ENCODE results near the gene SLC22A6. TPM values are rescaled to one million over a fixed set of nuclear protein-coding genes. Genes with fewer than 3 reads are reported as not detected.

The SLC22A6 gene
- total RNA-seq, 1 donor from 2014 or later: not detected

GRCh38 chr11:63012839-63013238 is 28.1 kb upstream of the SLC22A6 start:
- Mint-ChIP-seq H3K27me3 (ENCODE audit: low read depth) (no peaks in the 10 kb centered on the region), H3K9me3 (no peaks in the 10 kb centered on the region), H3K4me3 (no peak overlapping the region), H3K27ac (peak overlapping the region; percentile 39), H3K4me1 (peaks cover 13% of the 10 kb centered on the region), H3K36me3 (no peaks in the 10 kb centered on the region)
- no peak for DNase-seq (ENCODE audit: low spot score in 2 of 2, unreplicated experiment in 2 of 2)
- no peak for TF ChIP-seq CTCF (IDR thresholded peaks at IDR 0.05; ENCODE audit: unreplicated experiment)

- Mint-ChIP-seq H3K27ac (peak overlapping the region; percentile 39), H3K27me3 (ENCODE audit: low read depth) (no peaks in the 10 kb centered on the region), H3K9me3 (no peaks in the 10 kb centered on the region), H3K36me3 (no peaks in the 10 kb centered on the region), H3K4me3 (no peak overlapping the region), H3K4me1 (peaks cover 9% of the 10 kb centered on the region)
- no peak for TF ChIP-seq CTCF (IDR thresholded peaks at IDR 0.05; ENCODE audit: unreplicated experiment)
- no peak for DNase-seq (ENCODE audit: low spot score in 2 of 2, unreplicated experiment in 2 of 2)
These were observed 27.7 kb upstream of the SLC22A6 start for GRCh38 chr11:63012430-63012829.

- no peaks in the 10 kb centered on the region for H3K9me3 Mint-ChIP-seq
- TF ChIP-seq CTCF (IDR thresholded peaks at IDR 0.05; ENCODE audit: unreplicated experiment): no peak
- DNase-seq (ENCODE audit: low spot score in 2 of 2, unreplicated experiment in 2 of 2): no peak
- peaks cover 6% of the 10 kb centered on the region for H3K4me1 Mint-ChIP-seq
- H3K27me3 Mint-ChIP-seq (ENCODE audit: low read depth): no peaks in the 10 kb centered on the region
- H3K4me3 Mint-ChIP-seq: no peak overlapping the region
- H3K36me3 Mint-ChIP-seq: no peaks in the 10 kb centered on the region
- H3K27ac Mint-ChIP-seq: no peak overlapping the region
These were observed 26.2 kb upstream of the SLC22A6 start for GRCh38 chr11:63010934-63011439.

GRCh38 chr11:63007920-63008319 is 23.2 kb upstream of the SLC22A6 start:
- Mint-ChIP-seq H3K27me3 (ENCODE audit: low read depth) (peaks cover 4% of the 10 kb centered on the region), H3K27ac (no peak overlapping the region)

GRCh38 chr11:63001456-63001855 is 16.7 kb upstream of the SLC22A6 start:
- H3K4me3 Mint-ChIP-seq: no peak overlapping the region
- no peaks in the 10 kb centered on the region for H3K36me3 Mint-ChIP-seq
- H3K4me1 Mint-ChIP-seq: no peaks in the 10 kb centered on the region
- TF ChIP-seq CTCF (IDR thresholded peaks at IDR 0.05; ENCODE audit: unreplicated experiment): no peak
- H3K27me3 Mint-ChIP-seq (ENCODE audit: low read depth): peaks cover 9% of the 10 kb centered on the region
- DNase-seq (ENCODE audit: low spot score in 2 of 2, unreplicated experiment in 2 of 2): no peak
- H3K9me3 Mint-ChIP-seq: no peaks in the 10 kb centered on the region
- no peak overlapping the region for H3K27ac Mint-ChIP-seq

More at GRCh38 chr11:63007920-63008319, 23.2 kb upstream of the SLC22A6 start:
- no peak for TF ChIP-seq CTCF (IDR thresholded peaks at IDR 0.05; ENCODE audit: unreplicated experiment)
- no peak overlapping the region for H3K4me3 Mint-ChIP-seq
- no peaks in the 10 kb centered on the region for H3K9me3 Mint-ChIP-seq
- no peaks in the 10 kb centered on the region for H3K36me3 Mint-ChIP-seq
- no peak for DNase-seq (ENCODE audit: low spot score in 2 of 2, unreplicated experiment in 2 of 2)
- H3K4me1 Mint-ChIP-seq: peaks cover 6% of the 10 kb centered on the region

GRCh38 chr11:62999649-63000048 is 14.9 kb upstream of the SLC22A6 start:
- DNase-seq (ENCODE audit: low spot score in 2 of 2, unreplicated experiment in 2 of 2): no peak
- TF ChIP-seq CTCF (IDR thresholded peaks at IDR 0.05; ENCODE audit: unreplicated experiment): no peak
- Mint-ChIP-seq H3K9me3 (no peaks in the 10 kb centered on the region), H3K36me3 (no peaks in the 10 kb centered on the region), H3K4me3 (no peak overlapping the region), H3K27me3 (ENCODE audit: low read depth) (peaks cover 18% of the 10 kb centered on the region), H3K4me1 (no peaks in the 10 kb centered on the region), H3K27ac (no peak overlapping the region)

Data from mesothelial cell of epicardium (in vitro differentiated cells).